CD14-positive monocyte (primary cell): ENCODE results near the gene LRRC73. TPM values are rescaled to one million over a fixed set of nuclear protein-coding genes. Genes with fewer than 3 reads are reported as not detected.

ENCODE experiments used
- DNase-seq, 3 donors: peaks; one replicate each; pipeline ENCODE4 v3.0.0-alpha.2; 2011 to 2022
- H2AFZ ChIP-seq: 2 replicates; pipeline ENCODE4 v1.6.0; 2012; ENCODE audit warnings: mild to moderate bottlenecking, low read depth, low read length, inconsistent platforms; ENCODE audit not compliant: insufficient read depth, poor library complexity, severe bottlenecking
- H3K27ac ChIP-seq, 2 donors: 1 replicate in 1 of 2; 2 replicates in 1 of 2; pipeline ENCODE4 v1.5.1; 2012 to 2013; ENCODE audit warnings: low read length in 2 of 2, control low read depth in 1 of 2, inconsistent platforms in 1 of 2, low read depth in 1 of 2, mild to moderate bottlenecking in 1 of 2
- H3K27me3 ChIP-seq, 2 donors: one replicate each; pipeline versions ENCODE4 v1.6.0 to v1.6.1; 2011 to 2013; ENCODE audit warnings: low read length in 2 of 2; ENCODE audit not compliant: control insufficient read depth in 2 of 2, insufficient read depth in 2 of 2
- H3K36me3 ChIP-seq, 2 donors: replicated peaks in 1 of 2; 1 replicate in 1 of 2; 2 replicates in 1 of 2; pipeline versions ENCODE4 v1.5.1 to v1.6.1; 2012 to 2013; ENCODE audit warnings: low read length in 2 of 2, control low read depth in 1 of 2, inconsistent platforms in 1 of 2, mild to moderate bottlenecking in 1 of 2; ENCODE audit not compliant: insufficient read depth in 2 of 2, control insufficient read depth in 1 of 2
- H3K4me1 ChIP-seq, 2 donors: 1 replicate in 1 of 2; 2 replicates in 1 of 2; pipeline versions ENCODE4 v1.5.1 to v1.6.1; 2012 to 2013; ENCODE audit warnings: low read length in 2 of 2, control low read depth in 1 of 2, inconsistent platforms in 1 of 2, mild to moderate bottlenecking in 1 of 2, moderate library complexity in 1 of 2; ENCODE audit not compliant: insufficient read depth in 2 of 2, control insufficient read depth in 1 of 2
- H3K4me2 ChIP-seq: replicated peaks from 2 replicates; pipeline ENCODE3; 2012; ENCODE audit warnings: low read length, moderate library complexity, mild to moderate bottlenecking; ENCODE audit not compliant: poor library complexity, severe bottlenecking; ENCODE audit errors: extremely low read depth
- H3K4me3 ChIP-seq, 3 experiments: fragments of 200-600 bp in 1 of 3; sonication (generic) in 1 of 3; replicated peaks in 1 of 3; 1 replicate in 2 of 3; 2 replicates in 1 of 3; pipeline ENCODE4 v1.5.1; 2011 to 2013; ENCODE audit warnings: low read length in 3 of 3, mild to moderate bottlenecking in 3 of 3, control low read depth in 2 of 3, low read depth in 2 of 3, inconsistent platforms in 1 of 3, moderate library complexity in 1 of 3
- H3K79me2 ChIP-seq: 2 replicates; pipeline ENCODE4 v1.6.0; 2012; ENCODE audit warnings: mild to moderate bottlenecking, control low read depth, inconsistent platforms, low read length, moderate library complexity; ENCODE audit not compliant: insufficient read depth
- H3K9ac ChIP-seq: 2 replicates; pipeline ENCODE4 v1.6.0; 2017; ENCODE audit warnings: low read length, mild to moderate bottlenecking; ENCODE audit not compliant: insufficient read depth, poor library complexity, severe bottlenecking
- H3K9me3 ChIP-seq, 2 donors: replicated peaks in 1 of 2; 1 replicate in 1 of 2; 2 replicates in 1 of 2; pipeline versions ENCODE4 v1.5.1 to v1.6.1; 2012 to 2013; ENCODE audit warnings: low read length in 2 of 2, control low read depth in 1 of 2; ENCODE audit not compliant: control insufficient read depth in 1 of 2, insufficient read depth in 1 of 2
- H4K20me1 ChIP-seq: 2 replicates; pipeline ENCODE4 v1.6.0; 2012; ENCODE audit warnings: mild to moderate bottlenecking, low read length, control low read depth, moderate library complexity; ENCODE audit not compliant: insufficient read depth
- H3K27ac Mint-ChIP-seq, 7 donors: one replicate each; pipeline ENCODE4 v1.8.0; 2020; ENCODE audit warnings: mild to moderate bottlenecking in 7 of 7, mixed read lengths in 7 of 7, moderate library complexity in 6 of 7, inconsistent platforms in 2 of 7
- H3K27me3 Mint-ChIP-seq, 3 donors: one replicate each; pipeline ENCODE4 v1.8.0; 2021 to 2022; ENCODE audit warnings: low read depth in 3 of 3, mild to moderate bottlenecking in 3 of 3, mixed read lengths in 3 of 3, moderate library complexity in 3 of 3, inconsistent platforms in 1 of 3
- H3K36me3 Mint-ChIP-seq, 2 donors: one replicate each; pipeline ENCODE4 v1.8.0; 2020; ENCODE audit warnings: mixed read lengths in 2 of 2, inconsistent platforms in 1 of 2, mild to moderate bottlenecking in 1 of 2
- H3K4me1 Mint-ChIP-seq: one replicate; pipeline ENCODE4 v1.8.0; 2020; ENCODE audit warnings: mild to moderate bottlenecking, mixed read lengths
- H3K4me3 Mint-ChIP-seq, 2 donors: one replicate each; pipeline ENCODE4 v1.8.0; 2020; ENCODE audit warnings: mild to moderate bottlenecking in 2 of 2, mixed read lengths in 2 of 2, moderate library complexity in 1 of 2
- H3K9me3 Mint-ChIP-seq, 7 donors: one replicate each; pipeline ENCODE4 v1.8.0; 2020 to 2022; ENCODE audit warnings: mixed read lengths in 7 of 7, mild to moderate bottlenecking in 6 of 7, moderate library complexity in 6 of 7, inconsistent platforms in 2 of 7
- WGBS: methylation state at CpG from one replicate; pipeline ENCODE4 v1.1.5; 2013; ENCODE audit warnings: missing lambda C conversion rate; ENCODE audit not compliant: insufficient coverage; 5-methylcytosine and 5-hydroxymethylcytosine counted together
- intact Hi-C, 2 donors: fragments of 100-400 bp; cut with micrococcal nuclease; formaldehyde crosslinking; loops; one replicate each; pipeline versions ENCODE4 v1.15.0 to v1.15.1; 2023
- polyA plus RNA-seq, 3 donors: library from polyadenylated mRNA; depleted of rRNA in 1 of 3; unstranded in 2 of 3; stranded (reverse) in 1 of 3; fragments of 300-500 nt in 2 of 3; fragments of >200 nt in 1 of 3; fragmentation: Illumina TruSeq in 2 of 3; gene quantifications; 1 replicate in 2 of 3; 2 replicates in 1 of 3; pipeline ENCODE4 v1.2.3, GENCODE V29; 2012 to 2021
- TF ChIP-seq, protein P1 (sequence below): fragments of 200-600 bp; IDR thresholded peaks from one replicate; pipeline ENCODE4 v1.8.0; 2022; ENCODE audit warnings: antibody characterized with exemption, mild to moderate bottlenecking

Gene LRRC73
- polyA plus RNA-seq, 3 donors = not detected

DNA sequence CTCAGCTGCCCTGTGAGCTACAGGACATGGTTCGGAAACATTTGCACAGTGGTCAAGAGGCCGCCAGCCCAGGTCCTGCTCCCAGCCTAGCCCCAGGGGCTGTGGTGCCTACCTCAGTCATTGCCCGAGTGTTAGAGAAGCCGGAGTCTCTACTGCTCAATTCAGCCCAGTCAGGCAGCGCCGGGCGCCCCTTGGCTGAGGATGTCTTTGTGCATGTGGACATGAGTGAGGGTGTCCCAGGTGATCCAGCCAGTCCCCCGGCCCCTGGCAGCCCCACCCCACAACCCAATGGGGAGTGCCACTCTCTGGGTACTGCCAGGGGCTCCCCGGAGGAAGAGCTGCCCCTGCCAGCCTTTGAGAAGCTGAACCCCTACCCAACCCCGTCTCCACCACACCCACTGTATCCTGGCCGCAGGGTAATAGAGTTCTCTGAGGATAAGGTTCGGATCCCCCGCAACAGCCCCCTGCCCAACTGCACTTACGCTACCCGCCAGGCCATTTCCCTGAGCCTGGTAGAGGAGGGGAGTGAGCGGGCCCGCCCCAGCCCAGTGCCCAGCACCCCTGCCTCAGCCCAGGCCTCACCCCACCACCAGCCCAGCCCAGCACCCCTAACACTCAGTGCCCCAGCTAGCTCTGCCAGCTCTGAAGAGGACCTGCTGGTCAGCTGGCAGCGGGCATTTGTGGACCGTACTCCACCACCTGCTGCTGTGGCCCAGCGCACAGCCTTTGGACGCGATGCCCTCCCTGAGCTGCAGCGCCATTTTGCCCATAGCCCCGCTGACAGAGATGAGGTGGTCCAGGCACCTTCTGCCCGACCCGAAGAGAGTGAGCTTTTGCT is 5.2 kb downstream of the LRRC73 start:
- H3K36me3 ChIP-seq = peaks cover 52 to 64% of the 10 kb centered on the region in 2 donors

DNA sequence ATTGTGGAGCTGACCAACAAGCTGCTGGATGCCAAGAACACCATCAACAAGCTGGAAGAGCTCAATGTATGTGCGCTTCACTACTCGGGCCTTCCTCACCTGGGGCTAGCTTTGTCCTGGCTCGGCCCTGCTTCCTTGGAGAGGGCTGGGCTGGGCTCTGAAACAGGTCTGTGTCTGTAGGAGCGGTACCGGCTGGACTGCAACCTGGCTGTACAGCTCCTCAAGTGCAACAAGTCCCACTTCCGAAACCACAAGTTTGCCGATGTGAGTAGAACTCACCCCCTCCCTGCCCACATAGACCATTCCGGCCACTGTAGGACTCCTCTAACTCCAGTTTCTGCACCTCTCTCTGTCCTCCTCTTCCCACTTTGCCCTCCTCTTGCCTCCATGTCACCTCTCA is 6.7 kb downstream of the LRRC73 start:
- H3K27ac Mint-ChIP-seq = peak overlapping the region in 1 of 7 donors; percentile 62
- intact Hi-C loops = loop anchor here in 1 of 2 donors (10.0 kb wide), 1 partner anchor 149 kb away; no protein-coding TSS in a partner anchor
- no peak overlapping the region for H3K9ac ChIP-seq

More for the DNA sequence above, 5.2 kb downstream of the LRRC73 start:
- peaks cover 16% of the 10 kb centered on the region for H3K4me1 Mint-ChIP-seq
- Histone ChIP-seq H3K27ac (no peak overlapping the region), H3K4me1 (peaks cover 13 to 18% of the 10 kb centered on the region in 2 donors), H3K9me3 (peaks cover 0 to 3% of the 10 kb centered on the region in 2 donors), H3K79me2 (no peaks in the 10 kb centered on the region), H3K9ac (no peak overlapping the region), H3K27me3 (peaks cover 11 to 27% of the 10 kb centered on the region in 2 donors), H4K20me1 (peaks cover 5% of the 10 kb centered on the region), H3K4me2 (no peak overlapping the region), H2AFZ (no peak overlapping the region), H3K4me3 (no peak overlapping the region)
- intact Hi-C loops = loop anchor here in 1 of 2 donors (5.0 to 10.0 kb wide), 2 partner anchors 150 to 243 kb away; no protein-coding TSS in a partner anchor
- H3K36me3 Mint-ChIP-seq = peaks cover 61 to 67% of the 10 kb centered on the region in 2 donors
- H3K27me3 Mint-ChIP-seq = peaks cover 21 to 28% (median 22%) of the 10 kb centered on the region in 3 donors
- H3K4me3 Mint-ChIP-seq = no peak overlapping the region
- TF ChIP-seq, protein P1, sequence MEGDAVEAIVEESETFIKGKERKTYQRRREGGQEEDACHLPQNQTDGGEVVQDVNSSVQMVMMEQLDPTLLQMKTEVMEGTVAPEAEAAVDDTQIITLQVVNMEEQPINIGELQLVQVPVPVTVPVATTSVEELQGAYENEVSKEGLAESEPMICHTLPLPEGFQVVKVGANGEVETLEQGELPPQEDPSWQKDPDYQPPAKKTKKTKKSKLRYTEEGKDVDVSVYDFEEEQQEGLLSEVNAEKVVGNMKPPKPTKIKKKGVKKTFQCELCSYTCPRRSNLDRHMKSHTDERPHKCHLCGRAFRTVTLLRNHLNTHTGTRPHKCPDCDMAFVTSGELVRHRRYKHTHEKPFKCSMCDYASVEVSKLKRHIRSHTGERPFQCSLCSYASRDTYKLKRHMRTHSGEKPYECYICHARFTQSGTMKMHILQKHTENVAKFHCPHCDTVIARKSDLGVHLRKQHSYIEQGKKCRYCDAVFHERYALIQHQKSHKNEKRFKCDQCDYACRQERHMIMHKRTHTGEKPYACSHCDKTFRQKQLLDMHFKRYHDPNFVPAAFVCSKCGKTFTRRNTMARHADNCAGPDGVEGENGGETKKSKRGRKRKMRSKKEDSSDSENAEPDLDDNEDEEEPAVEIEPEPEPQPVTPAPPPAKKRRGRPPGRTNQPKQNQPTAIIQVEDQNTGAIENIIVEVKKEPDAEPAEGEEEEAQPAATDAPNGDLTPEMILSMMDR = no peak
- no peak for DNase-seq
- WGBS = 99% methylated on average over 11 of the region's 26 CpGs
- H3K9me3 Mint-ChIP-seq = peaks cover 0 to 16% (median 0%) of the 10 kb centered on the region in 7 donors
- H3K27ac Mint-ChIP-seq = peak overlapping the region in 1 of 7 donors; percentile 18

More for the DNA sequence above, 6.7 kb downstream of the LRRC73 start:
- DNase-seq = no peak
- no peak overlapping the region for H2AFZ ChIP-seq
- no peaks in the 10 kb centered on the region for H3K79me2 ChIP-seq
- no peak overlapping the region for H3K4me3 Mint-ChIP-seq
- H3K36me3 ChIP-seq = peaks cover 67 to 79% of the 10 kb centered on the region in 2 donors
- H3K27me3 Mint-ChIP-seq = peaks cover 10 to 13% (median 11%) of the 10 kb centered on the region in 3 donors
- 97% methylated on average over 8 of the region's 8 CpGs for WGBS
- peaks cover under 1 to 16% of the 10 kb centered on the region in 2 donors for H3K27me3 ChIP-seq
- peaks cover 6% of the 10 kb centered on the region for H3K4me1 Mint-ChIP-seq
- no peak overlapping the region for H3K4me3 ChIP-seq
- peaks cover 0 to 5% (median 0%) of the 10 kb centered on the region in 7 donors for H3K9me3 Mint-ChIP-seq
- H3K9me3 ChIP-seq = no peaks in the 10 kb centered on the region
- peaks cover 69 to 75% of the 10 kb centered on the region in 2 donors for H3K36me3 Mint-ChIP-seq
- TF ChIP-seq, protein P1 = no peak
- H4K20me1 ChIP-seq = peaks cover 5% of the 10 kb centered on the region
- no peak overlapping the region for H3K27ac ChIP-seq
- H3K4me1 ChIP-seq = peaks cover 3 to 4% of the 10 kb centered on the region in 2 donors
- no peak overlapping the region for H3K4me2 ChIP-seq
